WTC11 (cell line): Measurements from ENCODE around the gene CARS1.

Source experiments
- ETV6 ChIP-seq: sonication (generic); formaldehyde crosslinking; IDR thresholded peaks from 2 replicates; pipeline ENCODE4 v1.8.1; 2022; ENCODE audit warnings: mild to moderate bottlenecking, missing genetic modification reagents
- JUN ChIP-seq: sonication (generic); formaldehyde crosslinking; IDR thresholded peaks from 2 replicates; pipeline ENCODE4 v1.8.0; 2023; ENCODE audit warnings: mild to moderate bottlenecking, missing genetic modification reagents
- SP1 ChIP-seq: sonication (generic); formaldehyde crosslinking; conservative IDR thresholded peaks from 2 replicates; pipeline ENCODE4 v1.8.1; 2022; ENCODE audit warnings: missing genetic modification reagents
- TCF7 ChIP-seq: sonication (generic); formaldehyde crosslinking; IDR thresholded peaks from 2 replicates; pipeline ENCODE4 v1.8.0; 2022; ENCODE audit warnings: mild to moderate bottlenecking, low read depth, missing genetic modification reagents, moderate library complexity
- ZNF416 ChIP-seq: fragments of 250-450 bp; sonication (Bioruptor Pico); IDR thresholded peaks from 2 replicates; pipeline ENCODE4 v1.9.0; 2021; ENCODE audit warnings: mild to moderate bottlenecking, inconsistent platforms
- TF ChIP-seq, protein P1 (sequence below): fragments of 200-600 bp; IDR thresholded peaks from 2 replicates; pipeline ENCODE4 v1.8.0; 2022; ENCODE audit warnings: antibody characterized with exemption
- TF ChIP-seq, protein P2 (sequence below): fragments of 250-450 bp; sonication (Bioruptor Pico); IDR thresholded peaks from 2 replicates; pipeline ENCODE4 v2.1.2; 2022; ENCODE audit warnings: mild to moderate bottlenecking, moderate library complexity
- TF ChIP-seq, protein P3 (sequence below): sonication (generic); formaldehyde crosslinking; IDR thresholded peaks from 2 replicates; pipeline ENCODE4 v1.8.1; 2022; ENCODE audit warnings: low read depth, mild to moderate bottlenecking, moderate library complexity, missing genetic modification reagents, borderline replicate concordance

DNA sequence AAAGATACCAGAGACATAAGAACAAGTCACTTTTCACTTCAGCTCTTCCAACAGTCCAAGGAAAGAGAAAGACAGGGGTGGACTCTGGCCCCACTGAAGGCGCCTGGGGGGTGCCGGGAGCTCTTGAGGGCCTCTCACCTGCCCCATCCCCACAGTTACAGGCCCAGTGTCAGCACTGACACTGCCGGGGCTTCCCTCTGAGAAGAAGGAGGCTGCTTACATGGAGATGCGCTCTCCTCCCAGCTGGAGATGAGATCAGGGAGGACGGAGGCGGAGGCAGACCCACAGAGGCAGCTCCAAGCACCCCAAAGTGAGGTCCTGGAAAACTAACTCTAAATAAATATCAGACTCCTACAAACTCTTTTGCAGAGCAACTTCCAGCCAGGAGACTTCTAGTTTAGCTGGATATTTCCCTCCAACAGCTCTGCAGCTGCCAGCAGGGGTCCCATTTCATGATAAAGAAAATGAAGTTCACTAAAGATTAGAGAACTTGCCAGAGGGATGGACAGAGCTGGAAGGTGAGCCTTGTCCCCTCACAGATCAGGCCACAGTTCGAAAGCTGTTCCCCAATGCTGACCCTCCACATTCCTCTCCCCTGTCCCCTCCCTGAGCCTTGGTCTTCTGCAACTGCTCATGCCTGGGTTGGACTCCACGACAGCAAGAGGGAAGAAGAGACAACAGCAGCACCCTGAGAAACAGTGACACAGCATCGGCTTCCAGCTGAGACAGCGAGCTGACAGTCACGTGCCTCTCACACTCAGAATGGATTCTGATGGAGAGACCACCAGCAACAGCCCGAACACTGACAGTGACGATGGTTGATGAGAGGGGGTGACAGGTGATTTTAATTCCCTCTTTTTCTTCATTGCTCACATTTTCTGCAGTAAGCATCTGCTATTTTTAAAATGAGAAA, 5.8 kb downstream of the CARS1 start:
- TF ChIP-seq ZNF416 (CRISPR knock-in tag) (no peak), ETV6 (CRISPR knock-in tag) (no peak), TCF7 (CRISPR knock-in tag) (no peak), JUN (CRISPR knock-in tag) (no peak), SP1 (CRISPR knock-in tag) (no peak)
- TF ChIP-seq, protein P1, sequence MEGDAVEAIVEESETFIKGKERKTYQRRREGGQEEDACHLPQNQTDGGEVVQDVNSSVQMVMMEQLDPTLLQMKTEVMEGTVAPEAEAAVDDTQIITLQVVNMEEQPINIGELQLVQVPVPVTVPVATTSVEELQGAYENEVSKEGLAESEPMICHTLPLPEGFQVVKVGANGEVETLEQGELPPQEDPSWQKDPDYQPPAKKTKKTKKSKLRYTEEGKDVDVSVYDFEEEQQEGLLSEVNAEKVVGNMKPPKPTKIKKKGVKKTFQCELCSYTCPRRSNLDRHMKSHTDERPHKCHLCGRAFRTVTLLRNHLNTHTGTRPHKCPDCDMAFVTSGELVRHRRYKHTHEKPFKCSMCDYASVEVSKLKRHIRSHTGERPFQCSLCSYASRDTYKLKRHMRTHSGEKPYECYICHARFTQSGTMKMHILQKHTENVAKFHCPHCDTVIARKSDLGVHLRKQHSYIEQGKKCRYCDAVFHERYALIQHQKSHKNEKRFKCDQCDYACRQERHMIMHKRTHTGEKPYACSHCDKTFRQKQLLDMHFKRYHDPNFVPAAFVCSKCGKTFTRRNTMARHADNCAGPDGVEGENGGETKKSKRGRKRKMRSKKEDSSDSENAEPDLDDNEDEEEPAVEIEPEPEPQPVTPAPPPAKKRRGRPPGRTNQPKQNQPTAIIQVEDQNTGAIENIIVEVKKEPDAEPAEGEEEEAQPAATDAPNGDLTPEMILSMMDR = no peak
- TF ChIP-seq, protein P2, sequence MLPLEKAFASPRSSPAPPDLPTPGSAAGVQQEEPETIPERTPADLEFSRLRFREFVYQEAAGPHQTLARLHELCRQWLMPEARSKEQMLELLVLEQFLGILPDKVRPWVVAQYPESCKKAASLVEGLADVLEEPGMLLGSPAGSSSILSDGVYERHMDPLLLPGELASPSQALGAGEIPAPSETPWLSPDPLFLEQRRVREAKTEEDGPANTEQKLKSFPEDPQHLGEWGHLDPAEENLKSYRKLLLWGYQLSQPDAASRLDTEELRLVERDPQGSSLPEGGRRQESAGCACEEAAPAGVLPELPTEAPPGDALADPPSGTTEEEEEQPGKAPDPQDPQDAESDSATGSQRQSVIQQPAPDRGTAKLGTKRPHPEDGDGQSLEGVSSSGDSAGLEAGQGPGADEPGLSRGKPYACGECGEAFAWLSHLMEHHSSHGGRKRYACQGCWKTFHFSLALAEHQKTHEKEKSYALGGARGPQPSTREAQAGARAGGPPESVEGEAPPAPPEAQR (CRISPR knock-in tag) = no peak
- TF ChIP-seq, protein P3, sequence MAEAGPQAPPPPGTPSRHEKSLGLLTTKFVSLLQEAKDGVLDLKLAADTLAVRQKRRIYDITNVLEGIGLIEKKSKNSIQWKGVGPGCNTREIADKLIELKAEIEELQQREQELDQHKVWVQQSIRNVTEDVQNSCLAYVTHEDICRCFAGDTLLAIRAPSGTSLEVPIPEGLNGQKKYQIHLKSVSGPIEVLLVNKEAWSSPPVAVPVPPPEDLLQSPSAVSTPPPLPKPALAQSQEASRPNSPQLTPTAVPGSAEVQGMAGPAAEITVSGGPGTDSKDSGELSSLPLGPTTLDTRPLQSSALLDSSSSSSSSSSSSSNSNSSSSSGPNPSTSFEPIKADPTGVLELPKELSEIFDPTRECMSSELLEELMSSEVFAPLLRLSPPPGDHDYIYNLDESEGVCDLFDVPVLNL (CRISPR knock-in tag) = no peak
